ENCODE data around the gene NT5DC4. TPM values are rescaled to one million over a fixed set of nuclear protein-coding genes. Genes with fewer than 3 reads are reported as not detected.

NT5DC4 gene
- total RNA-seq, 1 experiment from 2014 or later: 0.22 TPM

- H3K9me3 ChIP-seq (ENCODE audit: control insufficient read depth in 1 of 2, insufficient read depth in 1 of 2, low read depth in 1 of 2, low read length in 2 of 2): no peaks in the 10 kb centered on the region
- no TSS peak for BruUV-seq (replicated peaks)
- H3K27ac ChIP-seq (ENCODE audit: low read depth, low read length): no peak overlapping the region
- H3K9ac ChIP-seq (ENCODE audit: low read length): no peak overlapping the region
- no peaks in the 10 kb centered on the region for H3K9me2 ChIP-seq (ENCODE audit: insufficient read depth)
- DNase-seq (ENCODE audit: low read depth, low spot score) (no peak), ATAC-seq (no peak)
- no peaks in the 10 kb centered on the region for H3K27me3 ChIP-seq (ENCODE audit: insufficient read depth, low read length)
- intact Hi-C loops (cut with micrococcal nuclease): no loop called here
- no peaks in the 10 kb centered on the region for H4K20me1 ChIP-seq (ENCODE audit: insufficient read depth)
- RAD21 ChIA-PET (ENCODE audit: low non-redundant PET in 1 of 2, low total read pairs in 2 of 2, uncharacterized antibody in 2 of 2, unreplicated experiment in 2 of 2): no interaction called here
- H3K36me3 ChIP-seq (ENCODE audit: control insufficient read depth in 1 of 2, insufficient read depth in 2 of 2, low read length in 2 of 2): no peaks in the 10 kb centered on the region
- no peak overlapping the region for H3K4me2 ChIP-seq (ENCODE audit: low read length)
- POLR2A ChIA-PET: no interaction called here
- H3K4me3 ChIP-seq (replicated peaks in 1 of 2; ENCODE audit: low read depth in 1 of 2, low read length in 2 of 2): no peak overlapping the region
- H3K79me2 ChIP-seq (ENCODE audit: insufficient read depth, low read length): no peaks in the 10 kb centered on the region
- CTCF ChIA-PET: no interaction called here
- peaks cover 11 to 19% of the 10 kb centered on the region in 2 experiments for H3K4me1 ChIP-seq (ENCODE audit: control insufficient read depth in 1 of 2, insufficient read depth in 2 of 2, low read length in 2 of 2)
- TF ChIP-seq SIN3A (IDR thresholded peaks at IDR 0.05; ENCODE audit: low read depth) (no peak), SP1 (IDR thresholded peaks at IDR 0.05; ENCODE audit: low read depth) (no peak), ATF3 (IDR thresholded peaks at IDR 0.05) (no peak)
- no peak overlapping the region for H2AFZ ChIP-seq (ENCODE audit: low read depth, low read length, poor library complexity, severe bottlenecking)
Observed at GRCh38 chr2:112718863-112719370, 1.9 kb upstream of the NT5DC4 start.

- ChIA-PET POLR2A (no interaction called here), RAD21 (ENCODE audit: low non-redundant PET in 1 of 2, low total read pairs in 2 of 2, uncharacterized antibody in 2 of 2, unreplicated experiment in 2 of 2) (no interaction called here), CTCF (no interaction called here)
Observed at GRCh38 chr2:112721819-112722522, 1.2 kb downstream of the NT5DC4 start.

More at GRCh38 chr2:112721819-112722522, 1.2 kb downstream of the NT5DC4 start:
- H3K9me2 ChIP-seq (ENCODE audit: insufficient read depth): no peaks in the 10 kb centered on the region
- intact Hi-C loops (cut with micrococcal nuclease): no loop called here
- no peaks in the 10 kb centered on the region for H3K36me3 ChIP-seq (ENCODE audit: control insufficient read depth in 1 of 2, insufficient read depth in 2 of 2, low read length in 2 of 2)
- H2AFZ ChIP-seq (ENCODE audit: low read depth, low read length, poor library complexity, severe bottlenecking): no peak overlapping the region
- TF ChIP-seq EZH2 (IDR thresholded peaks at IDR 0.05): no peak
- TF ChIP-seq ZFX (IDR thresholded peaks at IDR 0.05): no peak
- TF ChIP-seq SP1 (IDR thresholded peaks at IDR 0.05; ENCODE audit: low read depth): no peak
- TF ChIP-seq CTCF (IDR thresholded peaks at IDR 0.05 in 2 of 3, conservative IDR thresholded peaks at IDR 0.05 in 1 of 3; ENCODE audit: borderline replicate concordance in 1 of 3, insufficient read depth in 1 of 3, low read depth in 2 of 3, low read length in 2 of 3): no peak
- no peak for TF ChIP-seq EZH2phosphoT487 (IDR thresholded peaks at IDR 0.05; ENCODE audit: borderline replicate concordance)
- no peak for TF ChIP-seq EGR1 (IDR thresholded peaks at IDR 0.05; ENCODE audit: low read depth)
- no peak for TF ChIP-seq SIN3A (IDR thresholded peaks at IDR 0.05; ENCODE audit: low read depth)
- TF ChIP-seq POLR2AphosphoS5 (IDR thresholded peaks at IDR 0.05; ENCODE audit: low read depth, low read length): no peak
- H3K27ac ChIP-seq (ENCODE audit: low read depth, low read length): no peak overlapping the region
- H3K9me3 ChIP-seq (ENCODE audit: control insufficient read depth in 1 of 2, insufficient read depth in 1 of 2, low read depth in 1 of 2, low read length in 2 of 2): no peaks in the 10 kb centered on the region
- BruUV-seq (replicated peaks): no TSS peak
- H3K27me3 ChIP-seq (ENCODE audit: insufficient read depth, low read length): no peaks in the 10 kb centered on the region
- no peaks in the 10 kb centered on the region for H3K79me2 ChIP-seq (ENCODE audit: insufficient read depth, low read length)
- H4K20me1 ChIP-seq (ENCODE audit: insufficient read depth): no peaks in the 10 kb centered on the region
- H3K4me1 ChIP-seq (ENCODE audit: control insufficient read depth in 1 of 2, insufficient read depth in 2 of 2, low read length in 2 of 2): peaks cover 13 to 27% of the 10 kb centered on the region in 2 experiments
- H3K9ac ChIP-seq (ENCODE audit: low read length): no peak overlapping the region
- no peak overlapping the region for H3K4me2 ChIP-seq (ENCODE audit: low read length)
- no peak for DNase-seq (ENCODE audit: low read depth, low spot score)
- no peak overlapping the region for H3K4me3 ChIP-seq (replicated peaks in 1 of 2; ENCODE audit: low read depth in 1 of 2, low read length in 2 of 2)
- no peak for ATAC-seq
